HTR-8/SVneo (cell line): ENCODE data around the gene PDE5A.

Source experiments
- DNase-seq: peaks from one replicate; pipeline ENCODE4 v3.0.0; 2011; ENCODE audit warnings: low spot score, mixed read lengths; ENCODE audit not compliant: insufficient read length
- FAIRE-seq: peaks from 2 replicates; lab custom pipeline; 2011; peaks lifted over from hg19 to GRCh38; lab: Jason Lieb, UNC

The PDE5A gene

GRCh38 chr4:119589165-119589564, 39.4 kb downstream of the PDE5A start:
- FAIRE-seq (no peak), DNase-seq (no peak)

GRCh38 chr4:119587796-119588195, 40.8 kb downstream of the PDE5A start:
- DNase-seq = no peak
- FAIRE-seq = no peak

- FAIRE-seq = no peak
- DNase-seq = no peak
These were observed 42.8 kb downstream of the PDE5A start for GRCh38 chr4:119585771-119586170.

- no peak for DNase-seq
- no peak for FAIRE-seq
These were observed 47.3 kb downstream of the PDE5A start for GRCh38 chr4:119581190-119581873.

- FAIRE-seq = no peak
These were observed 48.3 kb downstream of the PDE5A start for GRCh38 chr4:119580293-119580692.

GRCh38 chr4:119579823-119580222, 48.8 kb downstream of the PDE5A start:
- no peak for FAIRE-seq

More at GRCh38 chr4:119580293-119580692, 48.3 kb downstream of the PDE5A start:
- no peak for DNase-seq

GRCh38 chr4:119570401-119570800, 58.2 kb downstream of the PDE5A start:
- DNase-seq (no peak), FAIRE-seq (no peak)

More at GRCh38 chr4:119579823-119580222, 48.8 kb downstream of the PDE5A start:
- no peak for DNase-seq

GRCh38 chr4:119564106-119564505, 64.5 kb downstream of the PDE5A start:
- FAIRE-seq (no peak), DNase-seq (no peak)

GRCh38 chr4:119559044-119559647, 69.5 kb downstream of the PDE5A start:
- no peak for FAIRE-seq
- DNase-seq = peak; percentile 32

GRCh38 chr4:119550857-119551532, 77.6 kb downstream of the PDE5A start:
- no peak for FAIRE-seq
- no peak for DNase-seq

GRCh38 chr4:119549639-119550038, 79.0 kb downstream of the PDE5A start:
- no peak for FAIRE-seq
- no peak for DNase-seq

- FAIRE-seq = no peak
- no peak for DNase-seq
These were observed 84.8 kb downstream of the PDE5A start for GRCh38 chr4:119543779-119544178.

- FAIRE-seq (no peak), DNase-seq (no peak)
These were observed 85.4 kb downstream of the PDE5A start for GRCh38 chr4:119543187-119543586.

- FAIRE-seq (no peak), DNase-seq (no peak)
These were observed 88.4 kb downstream of the PDE5A start for GRCh38 chr4:119540249-119540648.

GRCh38 chr4:119537586-119537985, 91.0 kb downstream of the PDE5A start:
- FAIRE-seq = no peak
- DNase-seq = no peak

- DNase-seq (no peak), FAIRE-seq (no peak)
These were observed 91.8 kb downstream of the PDE5A start for GRCh38 chr4:119536572-119537528.

GRCh38 chr4:119532319-119532718, 96.3 kb downstream of the PDE5A start:
- FAIRE-seq = no peak
- no peak for DNase-seq

- FAIRE-seq (no peak), DNase-seq (no peak)
These were observed 98.8 kb downstream of the PDE5A start for GRCh38 chr4:119529788-119530187.

- no peak for DNase-seq
- no peak for FAIRE-seq
These were observed 101.6 kb downstream of the PDE5A start for GRCh38 chr4:119526786-119527550.
